NK-92 (cell line): Measurements from ENCODE around the gene FLG.
"Not testable (repeated sequence)": the region's sequence is repeated elsewhere in the genome, so short reads cannot be mapped to it uniquely, and the experiment has no call there.

Experiments used
- DNase-seq: peaks from one replicate; lab custom pipeline; 2025; ENCODE audit not compliant: unreplicated experiment; lab: John Stamatoyannopoulos, UW

FLG gene

GRCh38 chr1:152303139-152303872, 21.7 kb downstream of the FLG start:
- not testable (repeated sequence) for DNase-seq

GRCh38 chr1:152256394-152256793, 68.6 kb downstream of the FLG start:
- not testable (repeated sequence) for DNase-seq
